HEK293 (cell line): ENCODE measurements around the gene NRP1.

Experiments
- BCL11B ChIP-seq: fragments of 450-650 bp; formaldehyde crosslinking; IDR thresholded peaks from 2 replicates; pipeline ENCODE4 v1.5.1; 2016; ENCODE audit warnings: low read depth, missing biosample characterization, missing genetic modification characterization
- CTCF ChIP-seq: fragments of 450-650 bp; formaldehyde crosslinking; IDR thresholded peaks from 2 replicates; pipeline ENCODE4 v1.5.1; 2016; ENCODE audit warnings: missing biosample characterization, missing genetic modification characterization
- GLIS1 ChIP-seq: fragments of 450-650 bp; formaldehyde crosslinking; IDR thresholded peaks from 2 replicates; pipeline ENCODE4 v1.5.1; 2016; ENCODE audit warnings: missing biosample characterization, missing genetic modification characterization
- HOXC10 ChIP-seq: sonication (generic); formaldehyde crosslinking; IDR thresholded peaks from 2 replicates; pipeline ENCODE4 v1.8.1; 2023; ENCODE audit warnings: mild to moderate bottlenecking, missing genetic modification reagents
- IKZF3 ChIP-seq: fragments of 450-650 bp; IDR thresholded peaks from 2 replicates; pipeline ENCODE4 v1.5.0; 2018; ENCODE audit warnings: missing biosample characterization, mild to moderate bottlenecking, missing genetic modification characterization, moderate library complexity
- OVOL3 ChIP-seq: fragments of 450-650 bp; formaldehyde crosslinking; IDR thresholded peaks from 2 replicates; pipeline ENCODE4 v1.5.1; 2016; ENCODE audit warnings: missing biosample characterization, missing genetic modification characterization
- SCRT1 ChIP-seq: fragments of 450-650 bp; formaldehyde crosslinking; IDR thresholded peaks from 2 replicates; pipeline ENCODE4 v1.5.1; 2016; ENCODE audit warnings: missing biosample characterization, missing genetic modification characterization, borderline replicate concordance
- SP7 ChIP-seq: fragments of 450-650 bp; formaldehyde crosslinking; IDR thresholded peaks from 2 replicates; pipeline ENCODE4 v1.5.1; 2016; ENCODE audit warnings: missing biosample characterization, missing genetic modification characterization
- TRIM28 ChIP-seq: IDR thresholded peaks from 2 replicates; pipeline ENCODE4 v1.6.1; 2011; ENCODE audit warnings: low read length, control low read depth, borderline replicate concordance
- WT1 ChIP-seq: fragments of 450-650 bp; formaldehyde crosslinking; IDR thresholded peaks from 2 replicates; pipeline ENCODE4 v1.5.1; 2016; ENCODE audit warnings: missing biosample characterization, missing genetic modification characterization
- YY1 ChIP-seq: fragments of 450-650 bp; formaldehyde crosslinking; IDR thresholded peaks from 2 replicates; pipeline ENCODE4 v1.5.1; 2018; ENCODE audit warnings: missing biosample characterization, missing genetic modification characterization
- ZFP3 ChIP-seq: fragments of 450-650 bp; formaldehyde crosslinking; IDR thresholded peaks from 2 replicates; pipeline ENCODE4 v1.5.1; 2016; ENCODE audit warnings: low read depth, missing biosample characterization, missing genetic modification characterization
- ZNF121 ChIP-seq: fragments of 450-650 bp; formaldehyde crosslinking; IDR thresholded peaks from 2 replicates; pipeline ENCODE4 v1.5.1; 2016; ENCODE audit warnings: missing biosample characterization, missing genetic modification characterization
- ZNF146 ChIP-seq: fragments of 450-650 bp; formaldehyde crosslinking; IDR thresholded peaks from 2 replicates; pipeline ENCODE4 v1.5.1; 2016; ENCODE audit warnings: missing biosample characterization, missing genetic modification characterization
- ZNF169 ChIP-seq: fragments of 450-650 bp; formaldehyde crosslinking; IDR thresholded peaks from 2 replicates; pipeline ENCODE4 v1.5.1; 2016; ENCODE audit warnings: missing biosample characterization, missing genetic modification characterization
- ZNF19 ChIP-seq: fragments of 450-650 bp; formaldehyde crosslinking; IDR thresholded peaks from 2 replicates; pipeline ENCODE4; 2016; ENCODE audit warnings: missing biosample characterization, missing genetic modification characterization, low read depth
- ZNF2 ChIP-seq: fragments of 450-650 bp; formaldehyde crosslinking; IDR thresholded peaks from 2 replicates; pipeline ENCODE4 v1.5.1; 2016; ENCODE audit warnings: missing biosample characterization, missing genetic modification characterization
- ZNF221 ChIP-seq: fragments of 450-650 bp; formaldehyde crosslinking; IDR thresholded peaks from 2 replicates; pipeline ENCODE4 v1.5.1; 2017; ENCODE audit warnings: missing biosample characterization, missing genetic modification characterization, borderline replicate concordance
- ZNF266 ChIP-seq: fragments of 450-650 bp; formaldehyde crosslinking; IDR thresholded peaks from 2 replicates; pipeline ENCODE4 v1.5.1; 2016; ENCODE audit warnings: missing biosample characterization, missing genetic modification characterization, low read depth
- ZNF274 ChIP-seq, 2 experiments: fragments of 200-500 bp in 1 of 2; fragments of 450-650 bp in 1 of 2; sonication (Bioruptor generic) in 1 of 2; formaldehyde crosslinking in 1 of 2; IDR thresholded peaks; 2 replicates each; pipeline versions ENCODE4 v1.5.1 to v1.6.1; 2014 to 2016; ENCODE audit warnings: borderline replicate concordance in 1 of 2, inconsistent platforms in 1 of 2, low read length in 1 of 2, missing biosample characterization in 1 of 2, missing genetic modification characterization in 1 of 2
- ZNF354C ChIP-seq: fragments of 450-650 bp; formaldehyde crosslinking; IDR thresholded peaks from 2 replicates; pipeline ENCODE4 v1.5.1; 2016; ENCODE audit warnings: missing biosample characterization, missing genetic modification characterization, low read depth, borderline replicate concordance
- ZNF394 ChIP-seq: fragments of 450-650 bp; formaldehyde crosslinking; IDR thresholded peaks from 2 replicates; pipeline ENCODE4 v1.5.1; 2016; ENCODE audit warnings: missing biosample characterization, missing genetic modification characterization, mild to moderate bottlenecking, moderate library complexity, borderline replicate concordance
- ZNF423 ChIP-seq: fragments of 450-650 bp; formaldehyde crosslinking; IDR thresholded peaks from 2 replicates; pipeline ENCODE4 v1.5.1; 2016; ENCODE audit warnings: missing biosample characterization, missing genetic modification characterization
- ZNF426 ChIP-seq: fragments of 450-650 bp; formaldehyde crosslinking; IDR thresholded peaks from 2 replicates; pipeline ENCODE4 v1.5.1; 2017; ENCODE audit warnings: missing biosample characterization, missing genetic modification characterization, mild to moderate bottlenecking, inconsistent platforms, moderate library complexity
- ZNF501 ChIP-seq: fragments of 450-650 bp; formaldehyde crosslinking; IDR thresholded peaks from 2 replicates; pipeline ENCODE4 v1.5.1; 2016; ENCODE audit warnings: missing biosample characterization, missing genetic modification characterization
- ZNF514 ChIP-seq: fragments of 450-650 bp; formaldehyde crosslinking; IDR thresholded peaks from 2 replicates; pipeline ENCODE4 v1.5.1; 2016; ENCODE audit warnings: missing biosample characterization, missing genetic modification characterization
- ZNF518A ChIP-seq: fragments of 450-650 bp; formaldehyde crosslinking; conservative IDR thresholded peaks from 2 replicates; pipeline ENCODE4 v1.5.1; 2016; ENCODE audit warnings: low read depth, missing biosample characterization, missing genetic modification characterization
- ZNF629 ChIP-seq: fragments of 450-650 bp; formaldehyde crosslinking; IDR thresholded peaks from 2 replicates; pipeline ENCODE4 v1.5.1; 2017; ENCODE audit warnings: missing biosample characterization, missing genetic modification characterization
- ZNF639 ChIP-seq: fragments of 450-650 bp; formaldehyde crosslinking; IDR thresholded peaks from 2 replicates; pipeline ENCODE4 v1.5.1; 2016; ENCODE audit warnings: missing biosample characterization, missing genetic modification characterization
- ZNF785 ChIP-seq: fragments of 450-650 bp; formaldehyde crosslinking; IDR thresholded peaks from 2 replicates; pipeline ENCODE4 v1.5.1; 2016; ENCODE audit warnings: missing biosample characterization, missing genetic modification characterization
- ZXDB ChIP-seq: fragments of 450-650 bp; formaldehyde crosslinking; IDR thresholded peaks from 2 replicates; pipeline ENCODE4 v1.5.1; 2016; ENCODE audit warnings: missing biosample characterization, missing genetic modification characterization
- TF ChIP-seq, protein P1 (sequence below): fragments of 450-650 bp; formaldehyde crosslinking; IDR thresholded peaks from 2 replicates; pipeline ENCODE4 v1.5.1; 2016; ENCODE audit warnings: missing biosample characterization, missing genetic modification characterization

Gene NRP1

DNA sequence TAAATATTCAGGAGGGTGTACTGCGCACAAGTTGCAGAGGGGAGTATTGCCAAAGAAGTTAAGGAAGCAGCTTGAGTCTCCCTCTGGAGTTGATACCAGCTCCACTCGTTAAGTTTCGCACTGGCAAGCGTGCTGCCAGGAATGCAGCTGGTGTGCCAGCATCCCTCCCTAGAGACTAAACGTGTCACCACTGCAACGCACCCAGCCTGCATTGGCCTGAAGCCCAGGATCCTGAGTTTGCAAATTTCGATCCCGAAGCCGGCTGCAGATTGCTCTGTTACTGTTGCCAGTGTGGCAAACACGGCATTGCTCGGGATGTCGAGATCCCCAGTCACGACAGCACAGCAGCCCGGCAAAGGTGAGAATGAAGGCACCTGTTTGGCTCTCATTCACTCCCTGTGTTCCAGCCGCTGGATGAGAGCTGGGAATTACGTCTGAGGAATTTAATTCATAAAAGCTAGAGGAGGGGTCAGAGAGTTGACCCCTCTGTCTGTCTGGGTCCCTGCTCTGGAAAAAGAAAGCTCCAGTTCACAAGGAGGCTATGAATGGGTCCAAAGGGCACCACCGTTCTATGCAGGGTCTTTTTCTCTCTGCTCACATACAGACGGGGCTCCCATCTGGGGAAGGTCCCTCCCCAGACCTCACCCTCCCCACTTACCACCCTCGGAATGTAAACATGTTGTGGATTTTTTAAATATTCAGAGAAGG lies 61.0 kb downstream of the NRP1 start (continued):
- no peak for TF ChIP-seq ZNF639
- TF ChIP-seq CTCF, result no peak
- TF ChIP-seq ZNF426 (tag by site-specific recombination), result no peak
- TF ChIP-seq ZNF423 (tag by site-specific recombination), result peak; percentile 81; the same call in 1 of the 2 replicates
- peak; percentile 70 for TF ChIP-seq OVOL3
- TF ChIP-seq WT1 (tag by site-specific recombination), result peak; percentile 59; the same call in 1 of the 2 replicates
- TF ChIP-seq ZNF19 (tag by site-specific recombination), result no peak
- no peak for TF ChIP-seq ZNF146 (tag by site-specific recombination)
- TF ChIP-seq ZNF629 (tag by site-specific recombination), result peak; percentile 82
- no peak for TF ChIP-seq ZNF354C (tag by site-specific recombination)
- no peak for TF ChIP-seq HOXC10 (CRISPR knock-in tag)
- no peak for TF ChIP-seq BCL11B (tag by site-specific recombination)
- peak; percentile 62 for TF ChIP-seq ZXDB (tag by site-specific recombination)
- TF ChIP-seq ZNF221 (tag by site-specific recombination), result no peak
- no peak for TF ChIP-seq ZNF518A (tag by site-specific recombination)
- TF ChIP-seq ZFP3 (tag by site-specific recombination), result no peak
- TF ChIP-seq SP7 (tag by site-specific recombination), result peak; percentile 62
- peak; percentile 86 for TF ChIP-seq ZNF2 (tag by site-specific recombination)
- TF ChIP-seq ZNF514, result no peak
- no peak for TF ChIP-seq ZNF121
- TF ChIP-seq YY1, result no peak
- TF ChIP-seq ZNF394 (tag by site-specific recombination), result peak; percentile 41; the same call in 1 of the 2 replicates
- 0 out of 2 replicates have a peak, but pooled peaks have one; percentile 51 for TF ChIP-seq SCRT1 (tag by site-specific recombination)
- TF ChIP-seq ZNF169 (tag by site-specific recombination), result no peak
- TF ChIP-seq ZNF274 (IDR thresholded peaks at IDR 0.05; ENCODE audit: low read length), result no peak
- TF ChIP-seq ZNF274 (tag by site-specific recombination; IDR thresholded peaks at IDR 0.05; ENCODE audit: borderline replicate concordance), result no peak
- TF ChIP-seq ZNF266 (tag by site-specific recombination), result no peak
- TF ChIP-seq TRIM28, result no peak
- peak; percentile 38; the same call in 1 of the 2 replicates for TF ChIP-seq GLIS1
- peak; percentile 91 for TF ChIP-seq IKZF3
- TF ChIP-seq ZNF785, result no peak
- TF ChIP-seq, protein P1, sequence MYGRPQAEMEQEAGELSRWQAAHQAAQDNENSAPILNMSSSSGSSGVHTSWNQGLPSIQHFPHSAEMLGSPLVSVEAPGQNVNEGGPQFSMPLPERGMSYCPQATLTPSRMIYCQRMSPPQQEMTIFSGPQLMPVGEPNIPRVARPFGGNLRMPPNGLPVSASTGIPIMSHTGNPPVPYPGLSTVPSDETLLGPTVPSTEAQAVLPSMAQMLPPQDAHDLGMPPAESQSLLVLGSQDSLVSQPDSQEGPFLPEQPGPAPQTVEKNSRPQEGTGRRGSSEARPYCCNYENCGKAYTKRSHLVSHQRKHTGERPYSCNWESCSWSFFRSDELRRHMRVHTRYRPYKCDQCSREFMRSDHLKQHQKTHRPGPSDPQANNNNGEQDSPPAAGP, result no peak
- peak; percentile 77 for TF ChIP-seq ZNF501
